GM12892 (cell line): ENCODE results near the gene LRP2.

Experiments used
- POLR2A ChIP-seq: IDR thresholded peaks from 2 replicates; pipeline ENCODE4 v1.6.1; 2011; ENCODE audit warnings: low read depth, low read length, control low read depth
- TAF1 ChIP-seq: IDR thresholded peaks from 2 replicates; pipeline ENCODE4 v1.6.1; 2011; ENCODE audit warnings: low read depth, mild to moderate bottlenecking, control low read depth, low read length, borderline replicate concordance

GRCh38 chr2:169362894-169363559 lies 693 bp upstream of the LRP2 start:
- no peak for TF ChIP-seq TAF1
- no peak for TF ChIP-seq POLR2A
